ENCODE data around the gene TMEM97.
"Not testable (repeated sequence)": the region's sequence is repeated elsewhere in the genome, so short reads cannot be mapped to it uniquely, and the experiment has no call there.

TMEM97 gene

GRCh38 chr17:28338769-28339212 is 19.8 kb downstream of the TMEM97 start:
- DNase-seq = not testable (repeated sequence)

GRCh38 chr17:28339431-28339830 is 20.4 kb downstream of the TMEM97 start:
- DNase-seq = no peak

- no peak for DNase-seq
These were observed 21.4 kb downstream of the TMEM97 start for GRCh38 chr17:28340374-28340773.

GRCh38 chr17:28341516-28341915 is 22.5 kb downstream of the TMEM97 start:
- DNase-seq = no peak

GRCh38 chr17:28342313-28342712 is 23.3 kb downstream of the TMEM97 start:
- no peak for DNase-seq

GRCh38 chr17:28343491-28343932 is 24.5 kb downstream of the TMEM97 start:
- no peak for DNase-seq

GRCh38 chr17:28344011-28344410 is 25.0 kb downstream of the TMEM97 start:
- no peak for DNase-seq

GRCh38 chr17:28344435-28344901 is 25.5 kb downstream of the TMEM97 start:
- DNase-seq = no peak

- no peak for DNase-seq
These were observed 26.6 kb downstream of the TMEM97 start for GRCh38 chr17:28345419-28346198.

GRCh38 chr17:28346199-28346580 is 27.2 kb downstream of the TMEM97 start:
- DNase-seq = no peak

- no peak for DNase-seq
These were observed 27.8 kb downstream of the TMEM97 start for GRCh38 chr17:28346746-28347246.

GRCh38 chr17:28347261-28347891 is 28.4 kb downstream of the TMEM97 start:
- DNase-seq = no peak

GRCh38 chr17:28348979-28349378 is 30.0 kb downstream of the TMEM97 start:
- no peak for DNase-seq

GRCh38 chr17:28350271-28350670 is 31.3 kb downstream of the TMEM97 start:
- no peak for DNase-seq

GRCh38 chr17:28357061-28357900 is 38.3 kb downstream of the TMEM97 start, which contains the start of gene POLDIP2:
Gene POLDIP2, minus strand, starts transcription at chr17:28357527. Its CDS starts 79 bp downstream, at chr17:28357448.
- peak; percentile 97 for DNase-seq

- DNase-seq = no peak
These were observed 38.8 kb downstream of the TMEM97 start for GRCh38 chr17:28357901-28358197.

- DNase-seq = no peak
These were observed 44.2 kb downstream of the TMEM97 start for GRCh38 chr17:28363186-28363585.

GRCh38 chr17:28363776-28364650 is 45.0 kb downstream of the TMEM97 start:
- DNase-seq = no peak

- DNase-seq = no peak
These were observed 45.8 kb downstream of the TMEM97 start, which contains the start of gene SEBOX for GRCh38 chr17:28364665-28365363. Gene SEBOX, minus strand, starts transcription at chr17:28365199. Its CDS starts 48 bp downstream, at chr17:28365151.

GRCh38 chr17:28365487-28365886 is 46.5 kb downstream of the TMEM97 start:
- no peak for DNase-seq

- no peak for DNase-seq
These were observed 47.6 kb downstream of the TMEM97 start for GRCh38 chr17:28366605-28367004.
